Hindlimb muscle (tissue), 1 donor: ENCODE data around the gene TAF4. TPM values are rescaled to one million over a fixed set of nuclear protein-coding genes. Genes with fewer than 3 reads are reported as not detected.

Source experiments
- DNase-seq: peaks from one replicate; pipeline ENCODE4 v3.0.0-alpha.2; 2013
- polyA plus RNA-seq: library from polyadenylated mRNA; unstranded; fragments of 120-200 nt; gene quantifications from one replicate; pipeline ENCODE4 v1.2.1, GENCODE V29; 2013; ENCODE audit not compliant: insufficient read length

TAF4 gene
- polyA plus RNA-seq, 1 donor = 16.3 TPM

DNA sequence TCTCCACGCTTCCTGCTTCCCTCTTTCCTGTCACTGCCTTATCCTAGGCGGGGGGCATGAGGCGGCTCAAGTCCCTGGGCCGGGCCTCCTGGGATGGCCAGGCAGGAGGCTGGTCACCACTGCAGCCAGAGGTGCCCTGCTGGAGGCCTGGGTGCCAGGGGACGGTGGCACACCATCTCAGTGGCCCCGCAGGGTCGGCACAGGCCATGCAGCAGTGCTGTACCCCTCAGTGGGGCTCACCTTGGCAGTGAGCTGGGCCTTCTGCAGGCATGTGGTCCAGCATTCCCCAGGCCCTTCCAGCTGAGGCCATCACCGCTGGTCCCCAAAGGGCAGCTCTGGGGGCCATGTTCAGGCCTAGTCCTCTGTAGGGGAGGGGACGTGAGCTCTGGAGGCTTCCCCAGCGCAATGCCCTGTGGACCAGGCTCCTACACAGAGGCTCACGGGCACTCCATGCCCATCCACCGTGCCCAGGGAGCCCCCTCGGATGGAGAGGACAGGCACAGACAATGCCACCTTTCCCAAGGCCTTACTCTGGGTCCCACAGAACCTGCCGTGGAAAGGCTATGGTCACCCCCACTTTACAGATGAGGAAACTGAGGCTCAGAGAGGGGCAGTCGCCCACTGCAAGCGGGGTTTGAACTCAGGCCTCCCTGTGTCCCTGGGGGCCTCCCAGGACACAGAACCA lies 123.8 kb downstream of the TAF4 start:
- no peak for DNase-seq

DNA sequence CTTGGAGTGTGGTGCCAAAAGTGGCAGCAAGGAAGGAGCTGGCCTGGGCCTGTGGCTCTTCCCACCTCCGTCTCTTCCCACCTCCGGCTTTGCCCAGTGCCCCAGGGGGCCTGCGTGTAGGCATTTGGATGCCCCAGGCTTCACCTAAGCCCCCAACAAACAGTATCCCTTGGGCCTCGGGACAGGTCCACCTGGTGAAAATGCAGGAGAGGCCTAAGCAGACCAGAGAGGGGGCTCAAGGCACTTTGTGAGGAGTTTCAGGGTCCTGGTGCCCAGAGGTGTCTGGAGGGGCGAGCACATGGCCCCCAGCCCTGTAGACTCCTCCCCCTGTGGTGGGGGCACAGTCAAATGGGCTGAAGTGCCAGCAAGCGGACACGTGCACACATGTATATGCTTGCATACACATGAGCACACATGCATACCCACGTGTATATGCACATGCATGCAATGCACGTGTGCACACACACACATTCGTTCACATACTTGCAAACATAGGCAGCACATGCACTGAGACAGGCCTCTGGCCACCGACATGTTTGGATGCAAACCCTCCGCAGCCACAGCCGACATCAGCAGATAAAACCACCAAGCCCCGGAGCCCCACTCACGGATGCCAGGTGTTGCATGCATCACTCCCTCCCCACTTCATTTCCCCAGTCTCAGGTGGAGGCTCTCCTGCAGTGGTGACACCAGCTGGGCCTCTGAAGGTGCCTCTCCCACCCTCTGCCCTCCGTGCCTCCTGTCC lies 124.5 kb downstream of the TAF4 start:
- DNase-seq = no peak

DNA sequence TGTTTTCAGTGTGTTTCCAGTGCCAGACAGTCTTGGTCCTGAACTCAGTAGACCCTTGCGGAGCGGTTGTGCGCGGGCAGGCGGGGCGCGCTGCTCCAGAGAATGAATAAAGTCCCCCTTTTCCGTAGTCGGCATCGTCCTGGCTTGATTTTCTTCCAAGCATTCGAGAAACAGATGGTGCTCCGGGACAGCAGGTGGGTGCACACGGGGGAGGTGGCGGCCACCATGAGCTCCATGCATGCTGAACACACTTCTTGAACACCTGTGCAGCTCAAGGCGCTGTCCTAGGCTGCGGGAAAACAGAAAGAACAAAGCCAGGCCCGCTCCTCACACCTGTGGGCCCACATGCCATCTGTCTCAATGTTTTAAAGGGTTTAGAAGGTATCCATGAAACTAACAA lies 125.2 kb downstream of the TAF4 start:
- DNase-seq = no peak

DNA sequence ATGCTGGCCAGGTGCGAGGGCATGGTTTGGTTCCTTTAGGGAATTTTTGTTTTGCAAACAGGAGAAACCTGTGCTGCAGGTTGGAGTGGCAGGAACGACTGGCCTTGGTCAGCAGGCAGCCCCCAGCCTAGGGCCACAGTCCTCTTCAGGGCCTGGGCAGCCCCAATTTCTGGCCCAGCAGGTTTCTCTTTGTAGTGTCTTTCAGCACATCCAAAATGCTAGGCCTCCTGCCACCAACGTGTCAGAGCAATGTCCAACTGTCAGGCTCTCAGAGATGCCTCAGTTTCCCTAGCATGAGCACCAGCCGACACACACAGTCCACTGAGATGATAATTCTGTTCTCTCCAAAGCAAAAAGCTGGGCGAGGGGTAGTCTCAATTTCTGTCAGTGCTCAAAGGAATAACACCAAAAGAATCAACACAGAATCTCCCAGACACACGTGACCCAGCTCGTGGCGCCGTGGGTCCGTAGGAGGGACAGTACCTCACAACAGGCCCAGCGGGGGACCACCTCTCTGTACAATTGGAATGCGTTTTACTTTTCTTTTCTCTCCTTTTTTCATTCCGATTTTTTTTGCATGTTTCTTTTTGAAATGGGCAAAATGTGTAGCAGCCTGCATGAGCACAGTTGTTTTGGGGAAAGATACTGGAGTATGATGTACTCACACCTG lies 125.9 kb downstream of the TAF4 start:
- no peak for DNase-seq

DNA sequence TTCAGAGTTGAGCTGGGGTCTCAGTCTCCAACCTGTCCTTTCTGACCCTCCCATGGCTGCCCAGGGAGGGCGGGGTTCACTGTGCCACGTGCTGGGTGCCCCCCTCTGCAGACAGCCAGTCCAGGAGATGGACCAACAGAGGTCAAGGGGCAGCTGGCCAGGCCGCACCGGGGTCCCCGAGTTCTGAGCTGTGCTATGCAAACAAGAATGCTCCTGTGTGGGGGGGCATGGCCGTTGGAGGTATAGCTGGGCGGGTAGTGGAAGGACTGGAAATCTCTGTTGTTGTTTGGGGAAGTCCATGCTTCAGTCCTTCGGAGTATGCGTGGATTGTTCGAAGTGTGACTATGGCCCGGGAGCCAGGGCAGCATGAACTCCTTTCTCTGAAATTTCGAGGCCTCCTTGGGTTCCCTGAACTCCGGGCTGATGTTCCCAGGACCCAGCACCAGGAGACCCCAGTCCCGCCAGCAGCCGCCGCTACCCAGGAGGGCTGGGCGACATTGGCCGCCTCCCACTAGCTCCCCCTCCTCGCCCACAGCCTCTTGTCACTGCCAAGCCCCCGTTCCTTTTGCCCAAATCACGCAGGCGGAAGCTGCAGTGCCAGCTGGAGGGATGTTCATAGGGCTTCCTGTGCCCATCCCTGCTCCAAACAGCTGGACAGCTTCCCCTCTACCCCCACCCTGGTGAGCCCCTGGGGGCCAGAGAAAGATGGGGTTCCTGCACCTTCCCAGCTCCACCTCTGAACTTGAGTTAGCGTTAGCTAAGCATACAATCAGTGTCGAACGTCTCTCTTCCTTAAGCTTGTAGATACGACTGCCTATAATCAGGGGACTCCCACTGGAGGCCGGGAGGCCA lies 126.6 kb downstream of the TAF4 start:
- DNase-seq = no peak

DNA sequence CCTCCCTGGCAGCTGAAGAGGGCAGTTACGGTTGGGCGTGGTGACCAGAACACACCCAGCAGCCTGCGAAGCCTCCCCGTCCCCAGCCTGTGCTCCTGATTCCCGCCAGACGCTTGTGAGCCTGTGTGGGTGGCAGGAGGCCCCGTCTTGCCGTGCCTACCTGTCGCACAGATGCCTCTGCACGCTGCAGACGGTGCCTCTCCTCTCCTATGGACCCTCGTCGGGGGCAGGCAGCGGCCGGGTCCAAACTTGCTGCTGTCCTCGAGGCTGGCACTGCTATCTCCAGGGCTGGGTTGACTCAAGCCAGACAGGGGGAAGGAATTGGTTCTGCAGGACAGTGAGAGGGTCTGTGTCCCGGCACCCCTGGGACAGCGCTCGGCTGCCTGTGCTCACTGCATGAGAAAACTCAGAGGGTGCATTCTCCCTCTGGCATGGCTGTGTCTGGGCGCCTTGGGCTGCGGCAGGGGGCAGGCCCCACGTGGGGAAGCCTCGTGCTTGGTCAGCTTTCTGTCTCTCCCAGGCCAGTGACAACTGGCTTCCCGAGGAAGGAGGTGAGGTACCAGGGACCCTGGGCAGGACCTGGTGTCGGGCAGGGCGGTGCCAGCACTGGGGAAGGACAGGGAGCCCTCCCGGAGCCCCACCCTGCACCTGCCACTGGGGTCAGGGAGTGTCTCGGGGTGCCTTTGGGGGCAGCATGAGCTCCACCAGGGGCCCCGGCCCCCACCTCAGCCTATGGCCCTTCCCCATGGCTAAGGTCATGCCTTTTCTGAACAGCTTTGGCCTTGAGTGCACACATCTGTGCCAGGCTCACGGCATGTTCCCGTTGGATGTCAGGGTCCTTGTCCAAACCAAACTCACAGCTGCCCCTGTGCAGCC lies 127.5 kb downstream of the TAF4 start:
- DNase-seq = no peak

DNA sequence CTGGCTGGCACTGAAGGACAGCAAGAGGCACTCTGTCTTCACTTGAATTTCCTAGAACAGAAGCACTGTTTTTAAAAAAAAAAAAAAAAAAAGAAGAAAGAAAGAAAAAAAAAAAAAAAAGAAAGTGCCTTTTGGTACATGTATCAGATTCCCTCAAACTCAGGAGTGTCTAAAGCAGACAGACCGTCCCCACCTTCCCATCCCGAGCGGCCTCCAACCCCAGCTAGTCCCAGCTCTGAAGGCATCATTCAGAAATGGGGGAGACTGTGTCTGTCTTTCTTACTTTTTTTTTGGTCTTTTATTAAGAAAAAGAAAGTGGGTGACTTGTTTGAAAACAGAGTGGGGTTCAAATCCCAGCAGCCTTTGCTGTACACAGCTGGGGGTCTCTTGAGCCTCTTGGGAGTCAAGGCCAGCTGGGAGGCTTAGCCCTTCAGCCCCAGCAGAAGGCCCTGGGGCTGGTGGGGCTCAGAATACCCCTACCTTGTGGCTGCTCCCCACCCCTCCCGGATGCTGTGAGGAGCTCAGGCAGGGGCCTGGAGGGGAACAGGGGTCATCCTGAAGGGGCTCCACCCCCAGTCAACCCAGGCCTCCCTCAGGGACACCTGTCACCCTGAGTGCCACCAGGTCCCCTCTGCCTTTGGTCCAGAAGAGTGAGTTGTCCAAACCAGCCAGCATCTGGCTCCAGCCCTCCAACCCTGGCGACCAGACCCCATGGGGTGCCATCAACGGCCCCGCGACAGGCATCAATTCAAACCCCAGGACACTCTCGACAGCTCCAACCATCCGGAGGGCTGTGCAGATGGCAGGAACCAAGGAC lies 128.3 kb downstream of the TAF4 start:
- no peak for DNase-seq

DNA sequence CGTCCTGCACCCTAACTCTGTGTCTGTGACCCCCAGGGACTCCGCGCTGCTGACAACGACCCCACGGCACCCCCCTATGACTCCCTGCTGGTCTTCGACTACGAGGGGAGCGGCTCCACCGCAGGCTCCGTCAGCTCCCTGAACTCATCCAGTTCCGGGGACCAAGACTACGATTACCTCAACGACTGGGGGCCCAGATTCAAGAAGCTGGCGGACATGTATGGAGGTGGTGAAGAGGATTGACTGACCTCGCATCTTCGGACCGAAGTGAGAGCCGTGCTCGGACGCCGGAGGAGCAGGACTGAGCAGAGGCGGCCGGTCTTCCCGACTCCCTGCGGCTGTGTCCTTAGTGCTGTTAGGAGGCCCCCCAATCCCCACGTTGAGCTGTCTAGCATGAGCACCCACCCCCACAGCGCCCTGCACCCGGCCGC lies 129.0 kb downstream of the TAF4 start:
- DNase-seq = no peak

DNA sequence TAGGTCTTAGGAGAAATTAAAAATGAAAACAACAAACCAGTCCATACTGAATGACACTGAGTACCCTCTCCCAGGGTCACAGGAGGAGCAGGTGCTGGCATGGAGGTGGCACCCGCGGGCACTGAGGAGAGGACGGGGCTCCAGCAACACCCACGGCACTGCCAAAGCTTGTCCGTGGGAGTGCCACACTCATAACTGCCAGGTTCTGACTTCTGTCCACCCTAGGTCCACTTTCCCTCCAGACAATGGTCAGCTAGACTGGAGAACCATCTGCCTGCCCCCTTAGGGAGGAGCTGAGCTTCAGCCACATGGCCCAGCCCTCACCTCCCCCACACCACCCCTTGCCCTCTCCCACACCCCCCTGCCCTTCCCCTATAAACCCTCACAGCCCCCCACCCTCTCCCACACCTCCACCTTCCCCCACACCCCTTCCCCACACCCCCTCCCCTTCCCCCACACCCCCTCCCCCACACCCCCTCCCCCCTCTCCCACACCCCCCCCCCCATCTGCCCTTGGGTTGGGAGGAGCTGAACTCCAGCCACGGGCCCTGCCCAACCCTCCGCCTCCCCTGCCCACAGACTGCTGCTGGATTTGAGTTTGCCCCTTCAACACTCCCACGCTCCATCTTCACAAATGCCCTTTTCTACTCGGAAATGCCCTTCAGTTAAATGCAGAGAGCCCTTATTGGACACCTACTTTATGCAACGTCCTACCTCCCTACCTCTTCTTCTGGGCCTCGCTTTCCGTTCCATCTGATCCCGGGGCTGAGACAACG lies 129.6 kb downstream of the TAF4 start:
- no peak for DNase-seq

DNA sequence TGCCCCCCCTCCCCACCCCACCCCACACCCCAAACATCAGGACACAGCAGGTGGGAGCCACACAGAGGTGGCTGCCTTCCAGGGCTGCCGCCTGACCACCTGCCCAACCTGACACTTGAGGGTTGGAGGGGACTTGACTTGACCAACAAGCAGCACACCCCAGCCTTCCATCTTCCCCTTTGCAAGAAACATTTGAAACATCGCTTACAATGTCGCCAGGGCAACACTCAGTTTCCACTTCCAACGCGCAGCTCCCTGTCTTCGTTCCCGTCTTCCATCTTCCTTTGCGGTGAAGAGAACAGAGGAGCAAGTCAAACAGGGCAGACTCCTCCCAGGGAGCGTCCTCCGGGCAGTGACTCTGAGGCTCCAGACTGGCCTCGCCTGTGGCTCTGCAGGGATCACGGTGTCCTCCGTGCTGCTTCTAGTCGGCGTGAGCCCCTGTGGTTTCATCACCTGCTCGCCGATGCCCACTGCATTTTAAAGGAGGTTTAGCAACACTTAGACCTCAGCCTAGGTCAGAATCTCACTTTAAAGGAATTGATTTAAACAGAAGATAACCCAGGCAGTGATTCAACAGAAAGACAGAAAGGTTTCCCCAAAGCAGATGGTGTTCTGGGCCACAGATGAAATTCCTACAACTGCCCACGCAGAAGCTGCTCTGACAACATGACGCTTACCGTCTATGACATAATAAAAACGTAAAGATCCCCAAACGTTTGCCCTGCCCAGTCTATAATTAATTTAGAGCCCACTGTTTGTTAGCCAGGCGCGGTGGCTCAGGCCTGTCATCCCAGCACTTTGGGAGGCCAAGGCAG lies 130.8 kb downstream of the TAF4 start:
- no peak for DNase-seq

DNA sequence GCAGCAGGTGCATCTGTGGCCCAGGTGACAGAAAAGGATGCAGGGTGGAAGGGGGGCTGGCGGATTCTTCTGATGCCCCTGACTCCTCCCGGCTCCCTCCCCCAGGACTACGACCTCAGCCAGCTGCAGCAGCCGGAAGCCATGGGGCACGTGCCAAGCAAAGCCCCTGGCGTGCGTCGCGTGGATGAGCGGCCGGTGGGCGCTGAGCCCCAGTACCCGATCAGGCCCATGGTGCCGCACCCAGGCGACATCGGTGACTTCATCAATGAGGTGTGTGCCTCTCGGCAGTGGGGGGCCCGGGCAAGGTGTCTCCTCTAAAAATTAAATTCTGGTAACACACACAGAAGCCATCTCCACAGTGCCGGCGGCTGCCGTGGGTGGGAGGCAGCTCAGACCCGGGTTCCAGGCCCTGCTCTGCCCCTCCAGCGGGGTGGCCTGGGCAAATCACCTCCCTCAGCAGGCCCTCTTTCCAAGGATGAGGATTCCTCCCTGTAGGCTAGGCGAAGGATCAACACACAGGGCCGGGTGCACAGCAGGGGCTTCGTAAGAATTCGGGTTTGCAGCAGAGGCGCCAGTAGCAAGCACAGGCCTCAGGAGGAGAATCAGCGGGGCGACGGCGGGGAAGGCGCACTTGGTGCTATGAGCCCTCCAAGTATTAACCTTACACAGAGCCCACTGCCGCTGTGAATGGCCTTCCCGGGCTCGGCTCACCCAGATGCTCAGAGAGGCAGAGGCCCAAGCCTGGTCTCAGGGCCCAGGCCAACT lies 131.5 kb downstream of the TAF4 start:
- no peak for DNase-seq

DNA sequence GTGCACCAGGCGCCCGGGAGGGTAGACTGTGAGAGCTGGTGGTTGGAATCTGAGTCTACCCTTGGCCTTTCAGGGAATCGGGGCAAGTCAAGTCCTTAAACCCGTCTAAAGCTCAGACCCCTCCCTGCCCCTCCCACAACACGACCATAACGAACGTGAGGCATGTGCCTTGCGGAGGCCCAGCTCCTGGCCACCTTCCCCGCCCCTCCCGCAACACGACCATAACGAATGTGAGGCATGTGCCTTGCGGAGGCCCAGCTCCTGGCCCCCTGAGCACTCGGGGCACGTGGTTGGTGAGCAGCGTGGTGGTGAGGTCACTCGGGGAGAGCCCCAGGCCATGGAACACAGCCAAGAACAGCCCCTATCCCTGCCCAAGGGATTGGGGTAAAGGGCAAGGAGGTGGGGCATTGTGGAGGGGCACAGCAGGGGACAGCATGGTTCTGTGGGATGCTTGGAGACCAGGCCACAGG lies 132.2 kb downstream of the TAF4 start:
- no peak for DNase-seq

DNA sequence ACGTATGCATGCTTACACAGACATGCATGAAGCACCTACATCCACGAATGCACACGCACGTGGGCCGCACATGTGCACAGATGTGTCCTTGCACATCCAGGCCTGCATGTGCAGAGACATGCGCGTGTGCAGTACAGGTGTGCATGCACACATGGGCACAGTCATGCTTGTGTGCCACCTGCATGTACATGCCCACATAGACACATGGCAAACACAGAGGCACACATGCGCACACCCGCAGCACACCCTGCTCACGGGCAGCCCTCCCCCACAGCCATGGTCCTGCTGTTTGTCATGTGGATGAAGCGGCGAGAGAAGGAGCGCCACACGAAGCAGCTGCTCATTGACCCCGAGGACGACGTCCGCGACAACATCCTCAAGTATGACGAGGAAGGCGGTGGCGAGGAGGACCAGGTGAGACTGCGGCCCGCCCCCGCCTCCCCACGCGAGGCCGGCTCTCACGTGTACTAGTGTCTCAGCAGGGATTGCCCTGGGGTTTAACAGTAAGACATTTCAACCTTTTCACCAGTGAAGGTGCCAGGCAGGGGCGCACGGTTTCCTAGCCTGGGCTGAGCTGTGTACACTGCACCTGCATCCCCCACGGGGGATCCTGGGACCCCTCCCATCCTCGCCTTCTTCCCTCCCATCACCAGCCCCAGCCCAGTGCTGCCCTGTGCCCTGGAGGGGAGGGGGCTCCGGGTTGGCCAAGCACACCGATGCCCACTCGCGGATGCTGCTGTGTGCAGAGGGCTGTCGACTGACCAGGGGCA lies 132.8 kb downstream of the TAF4 start:
- DNase-seq = no peak

DNA sequence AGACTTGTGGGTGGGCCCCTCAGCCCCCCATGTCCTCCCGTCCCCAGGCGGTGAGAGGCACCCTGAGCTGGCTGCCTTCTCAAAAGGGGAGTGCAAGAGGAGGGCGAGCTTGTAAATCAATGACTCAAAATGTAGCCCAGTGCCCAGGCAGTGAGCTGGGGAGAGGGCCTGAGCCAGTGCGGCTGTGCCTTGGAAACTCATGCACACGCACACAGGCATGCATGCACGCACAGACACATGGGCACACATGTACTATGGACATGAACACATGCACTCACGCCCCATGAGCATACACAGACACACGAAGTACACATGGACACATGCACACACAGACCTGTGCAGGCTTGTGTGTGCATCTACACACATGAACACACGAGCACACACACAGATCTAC lies 133.5 kb downstream of the TAF4 start:
- DNase-seq = no peak

DNA sequence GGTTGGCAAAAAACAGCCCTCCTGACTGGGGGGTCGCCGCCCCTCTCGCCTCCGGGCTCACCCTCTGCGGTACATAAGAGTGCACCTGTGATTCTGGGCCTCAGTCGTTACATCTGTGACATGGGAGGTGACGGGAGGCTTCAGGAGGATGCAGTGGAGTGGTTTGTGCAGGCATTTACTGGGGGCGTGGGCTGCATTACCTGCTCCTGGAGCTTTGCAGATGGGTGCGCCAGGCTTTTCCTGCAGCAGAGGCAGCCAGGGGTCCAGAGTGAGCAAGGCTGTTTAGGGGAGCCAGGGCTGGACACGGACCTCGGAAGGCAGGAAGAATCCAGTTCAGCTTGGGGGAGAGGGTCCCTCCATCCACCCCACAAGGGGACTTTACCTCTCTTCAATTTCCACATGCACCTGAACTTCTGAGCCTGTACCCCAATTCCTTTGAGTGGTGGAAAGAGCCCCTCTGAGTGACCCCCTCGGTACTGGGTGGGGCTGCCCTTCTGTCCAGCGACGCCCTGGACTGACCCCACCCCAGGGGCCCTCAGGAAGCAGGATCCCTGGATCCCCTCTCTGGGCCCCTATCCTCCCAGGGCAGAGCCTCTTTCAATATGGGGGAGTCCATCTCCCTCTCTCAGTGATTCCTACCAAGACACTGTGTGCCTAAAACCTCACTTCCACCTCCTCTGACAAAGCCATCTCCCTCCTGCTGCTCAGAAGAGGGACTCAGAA lies 134.0 kb downstream of the TAF4 start:
- no peak for DNase-seq

DNA sequence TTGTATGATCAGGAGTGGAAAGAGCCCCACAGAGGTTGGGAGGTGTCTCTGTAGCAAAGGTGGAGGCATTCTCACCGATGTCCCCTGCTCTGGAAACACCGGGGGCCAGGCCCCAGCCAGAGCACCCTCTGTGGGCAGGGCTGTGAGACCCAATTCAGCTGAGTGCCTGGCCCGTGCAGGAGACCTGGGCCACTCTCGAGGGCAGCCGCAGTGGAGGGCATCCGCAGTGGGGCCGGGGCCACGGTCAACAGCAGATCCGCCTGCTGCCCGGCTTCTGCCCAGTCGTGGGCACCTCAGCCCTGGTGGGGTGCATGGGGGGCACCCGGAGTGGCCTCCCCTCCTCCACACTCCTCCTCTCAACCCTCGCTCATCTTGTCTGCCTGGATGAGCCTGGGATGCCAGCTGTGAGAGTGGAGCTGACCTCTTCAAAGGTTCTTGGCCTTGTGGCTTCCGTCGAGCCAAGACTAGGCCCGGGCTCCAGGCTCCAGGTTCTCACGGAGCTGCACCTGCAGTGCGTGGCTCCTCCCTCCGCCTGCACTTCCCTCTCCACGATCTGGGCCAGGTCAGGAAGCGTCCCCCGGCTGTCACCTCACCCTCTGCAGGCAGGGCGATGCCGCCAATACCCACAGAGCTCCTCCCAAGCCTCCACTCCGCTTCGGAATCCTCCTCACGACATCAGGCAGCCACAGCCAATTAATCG lies 134.8 kb downstream of the TAF4 start:
- no peak for DNase-seq
